ENCODE results near the gene CIITA. TPM values are rescaled to one million over a fixed set of nuclear protein-coding genes. Genes with fewer than 3 reads are reported as not detected.

Gene CIITA
- total RNA-seq, 2 donors from 2014 or later: 11.7 to 16.0 TPM

DNA sequence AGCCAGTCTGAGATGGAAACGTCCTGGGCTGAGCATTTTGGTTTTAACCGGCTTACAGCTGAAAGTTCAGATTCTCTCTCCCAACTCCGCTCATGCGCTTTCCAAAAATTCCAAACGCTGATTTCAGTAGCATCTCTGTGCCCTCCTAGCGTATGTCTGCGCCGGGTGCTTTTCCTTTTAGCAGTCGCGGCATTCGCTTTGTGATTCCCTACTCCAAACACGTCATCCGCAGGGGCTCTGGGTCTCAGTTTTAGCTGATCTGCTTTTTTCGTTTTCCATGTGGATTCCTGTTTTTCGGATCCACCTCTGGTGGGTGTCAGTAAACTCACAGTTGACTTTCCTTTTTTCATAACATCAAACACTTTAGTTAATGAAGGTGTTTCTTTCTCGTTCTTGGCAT, 36.3 kb upstream of the CIITA start:
- Histone ChIP-seq H3K4me3 (no peak overlapping the region), H3K27ac (no peak overlapping the region), H3K9me3 (no peaks in the 10 kb centered on the region), H3K36me3 (no peaks in the 10 kb centered on the region), H3K4me1 (replicated peaks) (no peaks in the 10 kb centered on the region), H3K27me3 (replicated peaks; ENCODE audit: insufficient read depth) (peaks cover 2% of the 10 kb centered on the region)
- DNase-seq (ENCODE audit: low spot score): no peak
- 47% methylated on average over 16 of the region's 16 CpGs for WGBS
- intact Hi-C loops (cut with DNase I): no loop called here
- TF ChIP-seq POLR2AphosphoS5 (IDR thresholded peaks at IDR 0.05): no peak
- no peak for TF ChIP-seq POLR2A (IDR thresholded peaks at IDR 0.05)
- TF ChIP-seq, protein P1, sequence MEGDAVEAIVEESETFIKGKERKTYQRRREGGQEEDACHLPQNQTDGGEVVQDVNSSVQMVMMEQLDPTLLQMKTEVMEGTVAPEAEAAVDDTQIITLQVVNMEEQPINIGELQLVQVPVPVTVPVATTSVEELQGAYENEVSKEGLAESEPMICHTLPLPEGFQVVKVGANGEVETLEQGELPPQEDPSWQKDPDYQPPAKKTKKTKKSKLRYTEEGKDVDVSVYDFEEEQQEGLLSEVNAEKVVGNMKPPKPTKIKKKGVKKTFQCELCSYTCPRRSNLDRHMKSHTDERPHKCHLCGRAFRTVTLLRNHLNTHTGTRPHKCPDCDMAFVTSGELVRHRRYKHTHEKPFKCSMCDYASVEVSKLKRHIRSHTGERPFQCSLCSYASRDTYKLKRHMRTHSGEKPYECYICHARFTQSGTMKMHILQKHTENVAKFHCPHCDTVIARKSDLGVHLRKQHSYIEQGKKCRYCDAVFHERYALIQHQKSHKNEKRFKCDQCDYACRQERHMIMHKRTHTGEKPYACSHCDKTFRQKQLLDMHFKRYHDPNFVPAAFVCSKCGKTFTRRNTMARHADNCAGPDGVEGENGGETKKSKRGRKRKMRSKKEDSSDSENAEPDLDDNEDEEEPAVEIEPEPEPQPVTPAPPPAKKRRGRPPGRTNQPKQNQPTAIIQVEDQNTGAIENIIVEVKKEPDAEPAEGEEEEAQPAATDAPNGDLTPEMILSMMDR (IDR thresholded peaks at IDR 0.05): no peak

DNA sequence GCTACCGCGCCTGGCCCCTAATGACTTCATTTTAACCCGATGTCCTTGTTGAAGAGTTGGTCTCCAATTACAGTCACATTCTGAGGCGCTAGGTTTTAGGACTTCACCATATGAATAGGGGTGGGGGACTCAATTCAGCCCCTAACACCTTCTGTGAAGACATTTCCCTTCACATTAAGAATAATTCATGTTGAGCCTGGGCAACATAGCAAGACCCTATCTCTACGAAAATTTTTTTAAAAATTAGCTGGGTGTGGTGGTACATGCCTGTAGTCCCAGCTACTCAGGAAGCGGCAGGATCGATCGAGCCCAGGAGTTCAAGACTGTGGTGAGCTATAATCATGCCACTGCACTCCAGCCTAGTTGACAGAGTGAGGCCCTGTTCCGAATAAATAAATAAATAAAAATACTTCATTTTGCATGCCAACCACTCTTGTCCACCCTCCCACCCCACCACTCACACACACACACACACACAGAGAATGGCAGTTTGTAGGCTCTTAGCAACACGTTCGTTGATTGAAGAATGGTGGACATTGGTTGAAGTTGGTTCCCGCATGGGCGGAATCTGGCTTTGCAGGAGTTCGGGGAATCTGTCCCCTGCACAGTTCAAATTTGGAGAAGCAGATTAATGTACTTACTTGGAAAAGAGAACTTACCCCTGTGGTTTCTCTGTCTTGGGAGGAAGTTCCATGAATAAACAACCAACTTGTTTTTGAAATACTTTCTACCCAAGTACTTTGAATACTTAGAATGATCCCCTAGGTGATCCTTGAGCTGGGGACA, 30.6 kb upstream of the CIITA start:
- TF ChIP-seq, protein P1 (IDR thresholded peaks at IDR 0.05): no peak
- TF ChIP-seq POLR2AphosphoS5 (IDR thresholded peaks at IDR 0.05) (no peak), POLR2A (IDR thresholded peaks at IDR 0.05) (no peak)
- H3K4me3 ChIP-seq: no peak overlapping the region
- no peak for DNase-seq (ENCODE audit: low spot score)
- no peak overlapping the region for H3K27ac ChIP-seq
- no peaks in the 10 kb centered on the region for H3K9me3 ChIP-seq
- H3K27me3 ChIP-seq (replicated peaks; ENCODE audit: insufficient read depth): peaks cover 2% of the 10 kb centered on the region
- H3K4me1 ChIP-seq (replicated peaks): no peaks in the 10 kb centered on the region
- H3K36me3 ChIP-seq: no peaks in the 10 kb centered on the region
- intact Hi-C loops (cut with DNase I): no loop called here
- WGBS: 91% methylated on average over 14 of the region's 14 CpGs

DNA sequence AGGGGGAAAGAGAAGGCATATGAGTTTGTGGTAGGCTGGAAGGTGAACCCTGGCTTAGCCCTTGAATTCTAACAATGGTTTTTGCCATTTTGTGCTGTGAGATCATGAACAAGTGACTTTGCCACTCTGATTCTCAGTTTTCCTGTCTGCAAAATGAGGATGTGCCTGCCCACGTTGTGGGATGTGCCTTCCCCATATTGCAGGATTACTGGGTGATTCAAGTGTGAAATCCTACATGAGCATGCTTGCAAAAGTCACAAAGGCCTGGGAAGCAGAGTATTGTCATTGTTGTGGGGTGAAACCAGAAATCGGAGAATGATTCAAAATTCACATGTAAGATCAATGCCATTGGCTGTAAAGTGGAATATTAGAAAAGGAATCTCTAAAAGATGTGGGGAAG, 29.8 kb upstream of the CIITA start:
- Histone ChIP-seq H3K36me3 (no peaks in the 10 kb centered on the region), H3K27ac (no peak overlapping the region), H3K9me3 (no peaks in the 10 kb centered on the region), H3K4me3 (no peak overlapping the region), H3K27me3 (replicated peaks; ENCODE audit: insufficient read depth) (no peaks in the 10 kb centered on the region), H3K4me1 (replicated peaks) (no peaks in the 10 kb centered on the region)
- no peak for DNase-seq (ENCODE audit: low spot score)
- TF ChIP-seq POLR2AphosphoS5 (IDR thresholded peaks at IDR 0.05): no peak
- TF ChIP-seq, protein P1 (IDR thresholded peaks at IDR 0.05): no peak
- TF ChIP-seq POLR2A (IDR thresholded peaks at IDR 0.05): no peak
- WGBS: 61% methylated on average over 2 of the region's 2 CpGs
- intact Hi-C loops (cut with DNase I): no loop called here

DNA sequence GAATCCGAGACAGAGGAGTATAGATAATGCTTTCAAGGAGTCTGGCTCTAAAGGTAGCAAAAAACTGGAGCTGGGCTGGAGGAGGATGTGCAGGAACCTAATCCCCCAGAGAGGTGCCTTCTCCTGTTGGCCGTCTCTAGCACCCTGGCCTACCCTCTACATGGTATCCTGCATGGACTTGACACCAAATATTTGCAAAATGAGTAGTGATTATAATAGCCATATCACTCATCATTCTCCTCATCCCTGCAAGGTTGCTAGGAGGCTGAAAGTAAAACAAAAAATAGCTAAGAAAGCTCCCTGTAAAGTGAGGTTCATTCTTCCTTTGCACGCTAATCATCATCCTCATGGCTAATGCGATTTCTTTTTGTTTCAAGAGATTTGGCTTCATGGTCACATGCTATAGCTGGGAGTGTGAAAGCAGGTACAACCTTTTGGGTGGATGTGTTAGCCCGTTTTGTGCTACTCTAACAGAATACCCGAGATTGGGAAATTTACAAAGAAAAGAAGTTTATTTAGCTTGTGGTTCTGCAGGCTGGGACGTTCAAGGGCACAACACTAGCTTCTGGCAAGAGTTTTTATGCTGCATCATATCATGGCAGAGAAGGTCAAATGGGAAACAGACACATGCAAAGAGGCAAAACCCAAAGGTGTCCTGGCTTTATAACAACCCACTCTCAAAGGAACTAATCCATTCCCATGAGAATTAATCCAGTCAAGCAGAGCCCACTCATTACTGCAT, 27.1 kb upstream of the CIITA start:
- Histone ChIP-seq H3K27me3 (replicated peaks; ENCODE audit: insufficient read depth) (no peaks in the 10 kb centered on the region), H3K4me1 (replicated peaks) (no peaks in the 10 kb centered on the region), H3K27ac (no peak overlapping the region), H3K9me3 (no peaks in the 10 kb centered on the region), H3K36me3 (no peaks in the 10 kb centered on the region), H3K4me3 (no peak overlapping the region)
- WGBS: 69% methylated on average over 7 of the region's 7 CpGs
- TF ChIP-seq POLR2A (IDR thresholded peaks at IDR 0.05) (no peak), POLR2AphosphoS5 (IDR thresholded peaks at IDR 0.05) (no peak)
- TF ChIP-seq, protein P1 (IDR thresholded peaks at IDR 0.05): no peak
- no peak for DNase-seq (ENCODE audit: low spot score)
- intact Hi-C loops (cut with DNase I): no loop called here
